ENCODE data around the gene TLE1.

DNA sequence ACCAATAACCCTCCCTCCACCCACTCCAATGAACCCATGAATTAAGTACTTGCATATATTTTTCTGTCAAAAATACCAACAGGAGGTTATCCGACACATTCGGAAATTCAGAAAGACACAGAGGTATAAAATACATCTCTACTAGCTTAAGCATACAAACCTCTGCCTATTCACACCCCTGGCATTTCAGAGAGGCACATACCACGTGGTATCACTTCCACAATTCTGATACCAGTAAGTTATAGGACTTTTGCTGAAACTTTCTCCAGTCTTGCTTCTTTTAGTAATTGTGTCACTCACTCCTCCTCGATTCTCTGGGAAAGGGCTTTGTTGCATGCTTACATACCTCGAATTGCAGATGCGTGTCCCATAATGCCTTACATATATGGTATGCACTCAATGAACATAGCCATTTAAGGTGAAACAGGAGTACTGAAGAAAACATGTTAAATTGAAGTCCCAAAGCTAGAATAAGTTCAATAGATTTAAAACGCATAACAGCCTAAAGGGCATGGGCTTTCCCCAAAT is 58.1 kb downstream of the TLE1 start:
- no peak for TF ChIP-seq GATA2 (IDR thresholded peaks at IDR 0.05; ENCODE audit: low read depth, low read length)
- no peak for TF ChIP-seq GATA3 (IDR thresholded peaks at IDR 0.05; ENCODE audit: low read depth, low read length)

All from SH-SY5Y (cell line).